Astrocyte (in vitro differentiated cells and primary cell): Measurements from ENCODE around the gene STK4.
A peak's percentile ranks its signal among the peaks of the same experiment; 100 is the strongest.

Experiments used
- CTCF ChIP-seq: IDR thresholded peaks from 2 replicates; pipeline ENCODE4 v1.5.1; 2011; ENCODE audit warnings: low read depth, mild to moderate bottlenecking, inconsistent platforms, low read length, moderate library complexity; ENCODE audit not compliant: insufficient read depth
- EZH2 ChIP-seq: IDR thresholded peaks from 2 replicates; pipeline ENCODE4 v1.6.1; 2012; ENCODE audit warnings: mild to moderate bottlenecking, low read length, inconsistent platforms; ENCODE audit not compliant: insufficient read depth

DNA sequence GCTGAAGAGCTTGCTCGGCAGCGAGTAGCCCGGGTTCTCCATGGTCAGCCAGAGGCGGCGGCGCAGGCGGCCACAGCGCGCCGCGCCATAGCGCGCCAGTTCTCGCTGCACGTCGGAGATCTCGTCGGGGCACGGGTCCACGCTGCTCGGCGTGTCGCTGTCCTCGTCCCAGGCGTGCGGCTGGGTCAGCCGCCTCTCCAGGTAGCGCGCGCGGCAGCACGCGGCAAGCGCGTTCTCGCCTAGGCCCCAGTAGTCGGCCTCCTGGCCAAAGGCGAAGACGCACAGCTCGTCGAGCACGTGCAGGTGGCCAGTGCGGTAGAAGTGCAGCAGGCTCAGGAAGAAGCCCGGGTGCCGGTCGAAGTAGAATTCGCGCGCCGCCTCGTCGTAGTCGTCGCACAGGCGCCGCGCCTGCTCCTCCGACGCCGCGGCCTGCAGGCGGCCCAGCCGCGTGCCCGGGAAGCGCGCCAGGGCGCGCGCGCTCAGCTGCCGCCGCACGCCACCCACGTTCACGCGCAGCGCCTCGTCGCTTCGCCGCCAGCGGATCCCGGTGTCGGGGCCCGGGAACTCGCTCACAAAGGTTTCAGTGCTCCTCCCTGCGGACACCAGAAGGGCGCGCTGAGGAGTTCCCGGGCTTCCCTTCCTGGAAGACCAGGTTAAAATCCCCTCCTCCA, 131.9 kb downstream of the STK4 start:
- TF ChIP-seq CTCF (no peak), EZH2 (peak; percentile 86)
